Stimulated activated CD4-positive, alpha-beta T cell treated with anti-CD3 and anti-CD28 coated beads, Interleukin-1b, Interleukin-23, amount 100 ng/mL, for 48 hours (primary cell): ENCODE results near the gene PTPRN2.
"Not testable (repeated sequence)": the region's sequence is repeated elsewhere in the genome, so short reads cannot be mapped to it uniquely, and the experiment has no call there.

ENCODE experiments used
- DNase-seq: peaks from one replicate; pipeline ENCODE4 v3.0.0-alpha.2; 2020

The PTPRN2 gene

GRCh38 chr7:158053183-158053915 is 534.3 kb downstream of the PTPRN2 start:
- no peak for DNase-seq

GRCh38 chr7:158052381-158053060 is 535.1 kb downstream of the PTPRN2 start:
- DNase-seq, result no peak

GRCh38 chr7:158051776-158052175 is 535.8 kb downstream of the PTPRN2 start:
- DNase-seq, result no peak

GRCh38 chr7:158050978-158051651 is 536.5 kb downstream of the PTPRN2 start:
- DNase-seq, result no peak

- no peak for DNase-seq
Observed at GRCh38 chr7:158050441-158050977, 537.1 kb downstream of the PTPRN2 start.

GRCh38 chr7:158049271-158049670 is 538.4 kb downstream of the PTPRN2 start:
- no peak for DNase-seq

GRCh38 chr7:158048569-158048968 is 539.1 kb downstream of the PTPRN2 start:
- DNase-seq, result no peak

GRCh38 chr7:158047391-158048059 is 540.1 kb downstream of the PTPRN2 start:
- DNase-seq, result no peak

- not testable (repeated sequence) for DNase-seq
Observed at GRCh38 chr7:158046246-158046645, 541.4 kb downstream of the PTPRN2 start.

GRCh38 chr7:158044482-158044823 is 543.2 kb downstream of the PTPRN2 start:
- no peak for DNase-seq

- DNase-seq, result no peak
Observed at GRCh38 chr7:158043551-158044481, 543.8 kb downstream of the PTPRN2 start.

- no peak for DNase-seq
Observed at GRCh38 chr7:158042156-158042880, 545.3 kb downstream of the PTPRN2 start.

GRCh38 chr7:158040199-158040598 is 547.4 kb downstream of the PTPRN2 start:
- no peak for DNase-seq

GRCh38 chr7:158039270-158039669 is 548.4 kb downstream of the PTPRN2 start:
- no peak for DNase-seq

- no peak for DNase-seq
Observed at GRCh38 chr7:158037211-158037610, 550.4 kb downstream of the PTPRN2 start.

GRCh38 chr7:158035343-158035742 is 552.3 kb downstream of the PTPRN2 start:
- no peak for DNase-seq

GRCh38 chr7:158034571-158034970 is 553.1 kb downstream of the PTPRN2 start:
- DNase-seq, result no peak

- DNase-seq, result not testable (repeated sequence)
Observed at GRCh38 chr7:158033925-158034324, 553.7 kb downstream of the PTPRN2 start.

- no peak for DNase-seq
Observed at GRCh38 chr7:158033196-158033595, 554.4 kb downstream of the PTPRN2 start.

GRCh38 chr7:158032561-158033115 is 555.0 kb downstream of the PTPRN2 start:
- no peak for DNase-seq

- no peak for DNase-seq
Observed at GRCh38 chr7:158031867-158032308, 555.7 kb downstream of the PTPRN2 start.
